Measurements from ENCODE around the gene LGR4. TPM values are rescaled to one million over a fixed set of nuclear protein-coding genes. Genes with fewer than 3 reads are reported as not detected.
A peak's percentile ranks its signal among the peaks of the same experiment; 100 is the strongest.

LGR4 gene
- polyA plus RNA-seq, 2 donors = 10.5 to 11.8 TPM

DNA sequence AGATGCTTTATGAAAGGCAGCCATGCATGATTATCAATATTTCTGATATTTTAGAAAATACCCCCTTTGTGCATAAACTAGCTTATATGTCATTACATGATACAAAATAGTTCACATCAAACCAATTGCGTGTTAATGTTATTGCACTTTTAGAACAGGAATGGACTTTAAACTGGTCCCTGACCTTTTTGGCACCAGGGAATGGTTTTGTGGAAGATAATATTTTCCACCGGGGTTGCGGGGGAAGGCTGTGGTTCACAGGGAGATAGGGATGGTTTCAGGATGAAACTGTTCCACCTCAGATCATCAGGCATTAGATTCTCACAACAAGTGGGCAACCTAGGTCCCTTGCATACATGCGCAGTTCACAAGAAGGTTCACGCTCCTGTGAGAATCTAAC, 16.5 kb upstream of the LGR4 start:
- no peak overlapping the region for H3K4me3 ChIP-seq (ENCODE audit: low read depth in 1 of 2, low read length in 2 of 2)
- 91 to 93% methylated on average over 5 of the region's 5 CpGs for WGBS, 2 donors

DNA sequence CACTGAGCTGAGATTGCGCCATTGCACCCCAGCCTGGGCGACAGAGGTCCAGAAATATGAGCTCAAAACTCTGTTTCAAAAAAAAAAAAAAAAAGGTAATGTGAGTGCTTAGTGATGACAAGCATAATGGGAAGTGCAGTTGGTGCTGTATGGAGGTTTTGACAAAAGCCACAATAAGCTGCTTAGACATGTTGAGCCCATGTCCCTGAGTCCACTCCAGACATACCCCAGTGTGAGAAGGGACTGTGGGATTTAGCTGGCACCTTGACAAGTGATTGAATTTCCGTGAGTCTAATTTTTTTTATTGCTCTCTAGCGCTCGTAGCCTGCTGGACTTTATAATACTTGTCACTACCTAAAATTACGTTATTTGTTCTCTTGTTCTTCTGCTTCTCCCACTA, 15.1 kb upstream of the LGR4 start:
- H3K4me3 ChIP-seq (ENCODE audit: low read depth in 1 of 2, low read length in 2 of 2) = no peak overlapping the region
- no peak overlapping the region for H3K27ac ChIP-seq (ENCODE audit: low read depth in 2 of 2, low read length in 1 of 2)
- no peaks in the 10 kb centered on the region for H3K9me3 ChIP-seq (ENCODE audit: control insufficient read depth in 2 of 2, insufficient read depth in 1 of 2, low read depth in 1 of 2, low read length in 1 of 2)
- H3K4me1 ChIP-seq (ENCODE audit: control insufficient read depth in 2 of 2, insufficient read depth in 2 of 2, low read length in 1 of 2) = no peaks in the 10 kb centered on the region
- no peaks in the 10 kb centered on the region for H3K27me3 ChIP-seq (ENCODE audit: control insufficient read depth in 1 of 2, insufficient read depth in 2 of 2, low read length in 2 of 2)
- peaks cover 9 to 11% of the 10 kb centered on the region in 2 donors for H3K36me3 ChIP-seq (ENCODE audit: control insufficient read depth in 2 of 2, insufficient read depth in 2 of 2, low read length in 1 of 2)
- 83 to 84% methylated on average over 6 of the region's 6 CpGs for WGBS, 2 donors

More for the DNA sequence above, 16.5 kb upstream of the LGR4 start:
- Histone ChIP-seq H3K27me3 (ENCODE audit: control insufficient read depth in 1 of 2, insufficient read depth in 2 of 2, low read length in 2 of 2) (no peaks in the 10 kb centered on the region), H3K27ac (ENCODE audit: low read depth in 2 of 2, low read length in 1 of 2) (no peak overlapping the region), H3K9me3 (ENCODE audit: control insufficient read depth in 2 of 2, insufficient read depth in 1 of 2, low read depth in 1 of 2, low read length in 1 of 2) (no peaks in the 10 kb centered on the region), H3K4me1 (ENCODE audit: control insufficient read depth in 2 of 2, insufficient read depth in 2 of 2, low read length in 1 of 2) (no peaks in the 10 kb centered on the region), H3K36me3 (ENCODE audit: control insufficient read depth in 2 of 2, insufficient read depth in 2 of 2, low read length in 1 of 2) (peaks cover 9 to 11% of the 10 kb centered on the region in 2 donors)

DNA sequence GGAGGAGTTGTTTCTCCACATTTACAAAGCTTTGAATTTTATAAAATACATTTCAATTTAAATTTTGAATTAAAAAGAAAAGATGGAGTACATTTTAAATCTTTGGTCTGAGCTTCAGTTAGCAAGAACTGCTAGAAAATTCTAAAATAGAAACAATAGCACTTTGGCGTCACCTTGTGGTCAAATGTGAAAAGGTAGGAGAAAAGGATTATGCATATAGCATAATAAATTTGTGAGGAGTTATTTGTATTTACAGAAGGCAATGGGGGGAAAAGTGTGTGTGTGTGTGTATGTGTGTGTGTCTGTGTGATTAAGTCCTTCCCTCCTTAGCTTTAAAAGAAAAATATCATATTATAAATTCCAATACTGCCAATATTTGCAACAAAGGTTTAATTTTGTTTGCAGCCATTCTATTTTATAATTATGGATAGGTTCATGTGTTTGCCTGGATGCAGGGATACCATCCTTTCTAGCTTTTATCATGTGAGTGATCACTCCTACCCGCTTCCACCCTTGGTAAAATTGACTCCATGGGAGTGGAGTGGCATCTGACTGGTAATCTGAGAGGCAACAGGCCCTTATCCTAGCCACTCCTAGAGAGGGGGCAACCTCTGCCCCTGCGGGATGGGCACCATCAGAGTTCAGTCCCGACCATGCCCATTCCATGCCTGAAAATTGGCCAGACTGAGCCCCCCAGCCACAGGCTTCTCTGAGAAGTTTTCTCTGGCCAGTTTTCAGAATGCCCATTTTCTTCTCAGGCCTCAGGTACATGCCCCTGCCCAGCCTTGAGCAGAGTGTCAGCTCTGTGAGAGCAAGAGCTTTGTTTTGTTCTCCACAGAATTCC, 13.6 kb upstream of the LGR4 start:
- Histone ChIP-seq H3K9me3 (ENCODE audit: control insufficient read depth in 2 of 2, insufficient read depth in 1 of 2, low read depth in 1 of 2, low read length in 1 of 2) (no peaks in the 10 kb centered on the region), H3K27me3 (ENCODE audit: control insufficient read depth in 1 of 2, insufficient read depth in 2 of 2, low read length in 2 of 2) (no peaks in the 10 kb centered on the region), H3K4me1 (ENCODE audit: control insufficient read depth in 2 of 2, insufficient read depth in 2 of 2, low read length in 1 of 2) (no peaks in the 10 kb centered on the region), H3K4me3 (ENCODE audit: low read depth in 1 of 2, low read length in 2 of 2) (no peak overlapping the region), H3K27ac (ENCODE audit: low read depth in 2 of 2, low read length in 1 of 2) (no peak overlapping the region), H3K36me3 (ENCODE audit: control insufficient read depth in 2 of 2, insufficient read depth in 2 of 2, low read length in 1 of 2) (peaks cover 5 to 7% of the 10 kb centered on the region in 2 donors)
- 36 to 39% methylated on average over 4 of the region's 4 CpGs for WGBS, 2 donors

DNA sequence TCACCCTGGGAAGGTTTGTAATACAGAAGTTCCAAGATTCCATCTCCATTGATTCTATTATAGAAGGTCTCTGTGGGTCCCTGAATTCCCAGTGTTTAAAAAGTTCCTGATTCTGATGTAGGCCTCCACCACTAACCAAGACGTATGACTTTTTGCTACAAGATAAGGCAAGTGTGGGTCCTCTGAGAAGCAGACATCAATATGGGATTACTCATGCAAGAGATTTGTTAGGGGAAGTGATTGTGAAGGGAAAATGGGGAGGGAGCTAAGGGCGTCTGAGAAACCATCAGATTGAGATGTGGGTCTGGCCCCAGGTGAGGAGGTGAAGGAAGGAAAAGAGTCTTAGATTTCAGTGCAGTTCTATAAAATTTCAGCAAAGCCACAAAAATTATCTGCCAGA, 10.2 kb upstream of the LGR4 start:
- Histone ChIP-seq H3K4me3 (ENCODE audit: low read depth in 1 of 2, low read length in 2 of 2) (no peak overlapping the region), H3K4me1 (ENCODE audit: control insufficient read depth in 2 of 2, insufficient read depth in 2 of 2, low read length in 1 of 2) (no peaks in the 10 kb centered on the region), H3K36me3 (ENCODE audit: control insufficient read depth in 2 of 2, insufficient read depth in 2 of 2, low read length in 1 of 2) (no peaks in the 10 kb centered on the region), H3K27me3 (ENCODE audit: control insufficient read depth in 1 of 2, insufficient read depth in 2 of 2, low read length in 2 of 2) (no peaks in the 10 kb centered on the region), H3K27ac (ENCODE audit: low read depth in 2 of 2, low read length in 1 of 2) (no peak overlapping the region), H3K9me3 (ENCODE audit: control insufficient read depth in 2 of 2, insufficient read depth in 1 of 2, low read depth in 1 of 2, low read length in 1 of 2) (no peaks in the 10 kb centered on the region)
- WGBS, 2 donors = 90 to 95% methylated on average over 2 of the region's 2 CpGs

DNA sequence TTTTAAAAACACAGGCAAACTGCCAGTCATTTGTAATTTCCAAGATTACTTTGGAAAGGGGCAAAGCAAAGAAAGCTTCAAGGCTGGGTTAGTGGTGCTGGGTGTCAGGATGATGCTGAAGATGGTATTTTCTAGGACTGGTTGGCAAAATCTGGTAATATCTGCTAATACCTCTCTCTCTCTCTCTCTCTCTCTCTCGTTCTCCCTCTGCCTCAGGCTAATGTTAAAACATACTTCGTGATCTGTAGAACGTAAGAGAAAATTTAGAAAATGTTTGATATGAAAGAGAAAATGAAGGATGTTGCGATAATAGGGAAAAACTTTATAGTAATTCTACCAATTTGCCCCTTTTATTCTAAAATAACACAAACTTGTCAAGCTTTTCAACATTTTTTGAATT, 9.4 kb upstream of the LGR4 start:
- Histone ChIP-seq H3K4me1 (ENCODE audit: control insufficient read depth in 2 of 2, insufficient read depth in 2 of 2, low read length in 1 of 2) (no peaks in the 10 kb centered on the region), H3K27me3 (ENCODE audit: control insufficient read depth in 1 of 2, insufficient read depth in 2 of 2, low read length in 2 of 2) (no peaks in the 10 kb centered on the region), H3K4me3 (ENCODE audit: low read depth in 1 of 2, low read length in 2 of 2) (no peak overlapping the region), H3K27ac (ENCODE audit: low read depth in 2 of 2, low read length in 1 of 2) (no peak overlapping the region), H3K36me3 (ENCODE audit: control insufficient read depth in 2 of 2, insufficient read depth in 2 of 2, low read length in 1 of 2) (no peaks in the 10 kb centered on the region), H3K9me3 (ENCODE audit: control insufficient read depth in 2 of 2, insufficient read depth in 1 of 2, low read depth in 1 of 2, low read length in 1 of 2) (no peaks in the 10 kb centered on the region)
- 85 to 91% methylated on average over 4 of the region's 4 CpGs for WGBS, 2 donors

DNA sequence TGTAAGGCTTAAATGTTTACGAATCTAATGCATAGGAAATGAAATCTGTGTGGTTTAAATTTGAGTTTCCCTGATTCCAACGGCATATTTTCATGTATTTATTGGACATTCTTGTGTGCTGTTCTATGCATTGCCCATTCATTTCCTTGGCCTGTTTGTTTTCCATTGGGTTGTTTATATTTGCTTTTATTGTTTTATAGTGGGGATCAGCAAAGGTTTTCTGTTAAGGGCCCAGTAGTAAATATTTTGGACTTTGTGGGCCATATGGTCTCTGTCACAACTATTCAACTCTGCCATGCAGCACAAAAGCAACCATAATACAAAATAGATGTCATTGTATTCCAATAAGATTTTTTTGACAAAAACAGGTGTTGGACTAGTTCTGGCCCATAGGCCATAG, 5.2 kb upstream of the LGR4 start:
- 84 to 87% methylated on average over 2 of the region's 2 CpGs for WGBS, 2 donors
- Histone ChIP-seq H3K27ac (ENCODE audit: low read depth in 2 of 2, low read length in 1 of 2) (no peak overlapping the region), H3K4me1 (ENCODE audit: control insufficient read depth in 2 of 2, insufficient read depth in 2 of 2, low read length in 1 of 2) (no peaks in the 10 kb centered on the region), H3K27me3 (ENCODE audit: control insufficient read depth in 1 of 2, insufficient read depth in 2 of 2, low read length in 2 of 2) (no peaks in the 10 kb centered on the region), H3K36me3 (ENCODE audit: control insufficient read depth in 2 of 2, insufficient read depth in 2 of 2, low read length in 1 of 2) (no peaks in the 10 kb centered on the region), H3K4me3 (ENCODE audit: low read depth in 1 of 2, low read length in 2 of 2) (no peak overlapping the region), H3K9me3 (ENCODE audit: control insufficient read depth in 2 of 2, insufficient read depth in 1 of 2, low read depth in 1 of 2, low read length in 1 of 2) (no peaks in the 10 kb centered on the region)

DNA sequence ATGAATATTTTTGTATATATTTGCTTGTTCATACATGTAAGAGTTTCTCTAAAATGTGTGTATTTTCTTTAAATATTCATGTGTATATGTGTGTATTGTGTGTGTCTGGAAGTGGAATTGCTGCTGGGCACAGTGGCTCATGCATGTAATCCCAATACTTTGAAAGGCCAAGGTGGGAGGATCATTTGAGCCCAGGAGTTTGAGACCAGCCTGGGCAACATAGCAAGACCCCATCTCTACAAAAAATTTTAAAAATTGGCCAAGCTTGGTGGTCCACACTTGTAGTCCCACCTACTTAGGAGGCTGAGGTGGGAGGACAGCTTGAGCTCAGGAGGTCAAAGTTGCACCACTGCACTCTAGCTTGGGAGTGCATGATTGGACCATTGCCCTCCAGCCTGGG, 4.7 kb upstream of the LGR4 start:
- H3K4me1 ChIP-seq (ENCODE audit: control insufficient read depth in 2 of 2, insufficient read depth in 2 of 2, low read length in 1 of 2) = no peaks in the 10 kb centered on the region
- no peak overlapping the region for H3K4me3 ChIP-seq (ENCODE audit: low read depth in 1 of 2, low read length in 2 of 2)
- no peaks in the 10 kb centered on the region for H3K27me3 ChIP-seq (ENCODE audit: control insufficient read depth in 1 of 2, insufficient read depth in 2 of 2, low read length in 2 of 2)
- H3K27ac ChIP-seq (ENCODE audit: low read depth in 2 of 2, low read length in 1 of 2) = no peak overlapping the region
- no peaks in the 10 kb centered on the region for H3K9me3 ChIP-seq (ENCODE audit: control insufficient read depth in 2 of 2, insufficient read depth in 1 of 2, low read depth in 1 of 2, low read length in 1 of 2)
- H3K36me3 ChIP-seq (ENCODE audit: control insufficient read depth in 2 of 2, insufficient read depth in 2 of 2, low read length in 1 of 2) = no peaks in the 10 kb centered on the region

DNA sequence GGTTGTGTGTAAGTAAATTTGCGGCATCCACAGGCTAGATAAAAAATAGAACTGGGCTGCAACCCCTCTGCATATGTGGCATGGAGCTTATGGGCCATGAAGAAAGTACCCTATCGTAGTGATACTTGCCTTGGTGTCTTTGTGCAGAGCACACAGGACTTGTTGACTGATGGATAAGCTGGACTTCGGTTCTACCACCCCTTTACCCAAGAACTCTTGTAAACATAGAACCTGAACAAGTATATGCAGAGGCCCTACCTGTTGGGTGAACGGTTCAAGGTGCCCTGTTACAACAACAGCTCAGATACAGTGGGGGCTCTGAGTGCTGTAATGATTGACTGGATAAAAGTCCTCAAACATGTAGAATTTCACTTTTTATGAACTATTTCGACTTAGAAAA, 3.0 kb upstream of the LGR4 start:
- no peak overlapping the region for H3K4me3 ChIP-seq (ENCODE audit: low read depth in 1 of 2, low read length in 2 of 2)
- WGBS, 2 donors = 91% methylated on average over 5 of the region's 5 CpGs
- peaks cover 3 to 4% of the 10 kb centered on the region in 2 donors for H3K4me1 ChIP-seq (ENCODE audit: control insufficient read depth in 2 of 2, insufficient read depth in 2 of 2, low read length in 1 of 2)
- H3K9me3 ChIP-seq (ENCODE audit: control insufficient read depth in 2 of 2, insufficient read depth in 1 of 2, low read depth in 1 of 2, low read length in 1 of 2) = no peaks in the 10 kb centered on the region
- H3K27me3 ChIP-seq (ENCODE audit: control insufficient read depth in 1 of 2, insufficient read depth in 2 of 2, low read length in 2 of 2) = no peaks in the 10 kb centered on the region
- H3K27ac ChIP-seq (ENCODE audit: low read depth in 2 of 2, low read length in 1 of 2) = no peak overlapping the region
- no peaks in the 10 kb centered on the region for H3K36me3 ChIP-seq (ENCODE audit: control insufficient read depth in 2 of 2, insufficient read depth in 2 of 2, low read length in 1 of 2)

DNA sequence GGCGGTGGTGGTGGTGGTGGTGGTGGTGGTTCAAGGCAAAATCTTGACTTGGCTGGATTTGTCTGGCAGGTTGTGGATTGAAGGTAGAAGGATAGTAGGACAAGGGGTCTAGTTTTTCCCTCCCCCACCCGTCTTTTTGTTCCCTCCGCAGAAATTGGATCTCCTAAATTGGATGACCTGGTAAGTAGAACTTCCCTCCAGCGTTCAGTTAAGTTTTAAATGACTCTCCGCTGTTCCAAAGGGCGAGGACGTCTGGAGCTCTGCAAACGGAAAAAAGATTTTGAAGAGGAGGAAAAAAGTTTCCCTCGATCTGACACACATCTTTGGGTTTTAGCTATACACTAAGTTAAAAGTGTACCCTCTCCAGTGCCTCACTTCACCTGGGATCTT, 422 bp upstream of the LGR4 start:
- peak overlapping the region; percentile 74 to 95 for H3K4me3 ChIP-seq (ENCODE audit: low read depth in 1 of 2, low read length in 2 of 2)
- no peaks in the 10 kb centered on the region for H3K36me3 ChIP-seq (ENCODE audit: control insufficient read depth in 2 of 2, insufficient read depth in 2 of 2, low read length in 1 of 2)
- no peaks in the 10 kb centered on the region for H3K9me3 ChIP-seq (ENCODE audit: control insufficient read depth in 2 of 2, insufficient read depth in 1 of 2, low read depth in 1 of 2, low read length in 1 of 2)
- WGBS, 2 donors = 6 to 13% methylated on average over 8 to 9 of the region's 9 CpGs
- peak overlapping the region in 1 of 2 donors; percentile 1 for H3K27ac ChIP-seq (ENCODE audit: low read depth in 2 of 2, low read length in 1 of 2)
- no peaks in the 10 kb centered on the region for H3K27me3 ChIP-seq (ENCODE audit: control insufficient read depth in 1 of 2, insufficient read depth in 2 of 2, low read length in 2 of 2)
- H3K4me1 ChIP-seq (ENCODE audit: control insufficient read depth in 2 of 2, insufficient read depth in 2 of 2, low read length in 1 of 2) = peaks cover 3 to 4% of the 10 kb centered on the region in 2 donors

Measured in esophagus (tissue), 2 donors.